KMS-11 (cell line): ENCODE measurements around the gene HDLBP.

Experiments used
- H2AFZ ChIP-seq: fragments of 200-600 bp; sonication (generic); 2 replicates; pipeline ENCODE4 v1.6.1; 2016; ENCODE audit warnings: antibody characterized with exemption, mixed run types, low read depth
- H3K27ac ChIP-seq: fragments of 200-600 bp; sonication (generic); 2 replicates; pipeline ENCODE4 v1.6.1; 2016; ENCODE audit warnings: mild to moderate bottlenecking, mixed run types
- H3K27me3 ChIP-seq: fragments of 200-600 bp; sonication (generic); 2 replicates; pipeline ENCODE4 v1.6.1; 2017; ENCODE audit warnings: mild to moderate bottlenecking, low read depth, mixed run types, moderate library complexity; ENCODE audit not compliant: insufficient read depth
- H3K36me3 ChIP-seq: fragments of 200-600 bp; sonication (generic); 2 replicates; pipeline ENCODE4 v1.6.1; 2017; ENCODE audit warnings: mild to moderate bottlenecking, mixed run types; ENCODE audit not compliant: insufficient read depth
- H3K4me1 ChIP-seq: fragments of 200-600 bp; sonication (generic); 2 replicates; pipeline ENCODE4 v1.6.1; 2016; ENCODE audit warnings: mild to moderate bottlenecking, low read depth, mixed run types; ENCODE audit not compliant: poor library complexity, severe bottlenecking
- H3K4me2 ChIP-seq: fragments of 200-600 bp; sonication (generic); 2 replicates; pipeline ENCODE4 v1.7.0; 2016; ENCODE audit warnings: mild to moderate bottlenecking, mixed run types
- H3K4me3 ChIP-seq: fragments of 200-600 bp; sonication (generic); IDR thresholded peaks from 2 replicates; pipeline ENCODE4 v1.6.1; 2017; ENCODE audit warnings: low read depth, low read length, mixed read lengths; ENCODE audit not compliant: insufficient read depth
- H3K79me2 ChIP-seq: fragments of 200-600 bp; sonication (generic); 2 replicates; pipeline ENCODE4 v1.6.1; 2016; ENCODE audit warnings: low read depth, mixed run types; ENCODE audit not compliant: insufficient read depth
- H3K9ac ChIP-seq: fragments of 200-600 bp; sonication (generic); 2 replicates; pipeline ENCODE4 v1.6.1; 2016; ENCODE audit warnings: mild to moderate bottlenecking, mixed run types
- H4K20me1 ChIP-seq: fragments of 200-600 bp; sonication (generic); 2 replicates; pipeline ENCODE4 v1.6.1; 2016; ENCODE audit warnings: mild to moderate bottlenecking, mixed run types; ENCODE audit not compliant: insufficient read depth
- TF ChIP-seq, protein P1 (sequence below): fragments of 200-600 bp; sonication (generic); conservative IDR thresholded peaks from 2 replicates; pipeline ENCODE4 v1.6.1; 2017; ENCODE audit warnings: low read depth, mild to moderate bottlenecking, antibody characterized with exemption, low read length, moderate library complexity, mixed read lengths

HDLBP gene

DNA sequence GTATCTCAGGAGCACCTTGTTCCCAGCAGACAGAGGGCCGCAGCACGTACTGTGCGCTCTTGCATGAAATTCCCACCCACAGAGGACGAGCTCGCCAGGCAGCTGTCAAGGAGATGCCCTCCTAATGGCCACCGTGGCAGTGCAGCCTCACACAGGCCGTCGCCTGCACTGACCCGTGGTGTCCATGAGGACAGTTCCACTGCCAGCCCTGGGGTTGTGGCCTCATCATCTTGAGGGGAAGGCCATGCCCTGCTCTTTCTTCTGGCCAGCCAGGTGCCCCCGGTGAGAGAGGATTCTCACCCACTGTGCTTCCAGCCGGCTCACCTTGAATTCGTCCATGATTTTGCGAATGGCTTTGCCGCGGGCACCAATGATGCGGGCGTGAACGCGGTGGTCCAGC lies 85.0 kb downstream of the HDLBP start:
- H3K4me3 ChIP-seq, result no peak overlapping the region
- H3K4me2 ChIP-seq, result no peak overlapping the region
- H3K4me1 ChIP-seq, result no peaks in the 10 kb centered on the region
- H3K27me3 ChIP-seq, result no peaks in the 10 kb centered on the region
- no peak overlapping the region for H3K9ac ChIP-seq
- H4K20me1 ChIP-seq, result no peaks in the 10 kb centered on the region
- H3K27ac ChIP-seq, result no peak overlapping the region
- TF ChIP-seq, protein P1, sequence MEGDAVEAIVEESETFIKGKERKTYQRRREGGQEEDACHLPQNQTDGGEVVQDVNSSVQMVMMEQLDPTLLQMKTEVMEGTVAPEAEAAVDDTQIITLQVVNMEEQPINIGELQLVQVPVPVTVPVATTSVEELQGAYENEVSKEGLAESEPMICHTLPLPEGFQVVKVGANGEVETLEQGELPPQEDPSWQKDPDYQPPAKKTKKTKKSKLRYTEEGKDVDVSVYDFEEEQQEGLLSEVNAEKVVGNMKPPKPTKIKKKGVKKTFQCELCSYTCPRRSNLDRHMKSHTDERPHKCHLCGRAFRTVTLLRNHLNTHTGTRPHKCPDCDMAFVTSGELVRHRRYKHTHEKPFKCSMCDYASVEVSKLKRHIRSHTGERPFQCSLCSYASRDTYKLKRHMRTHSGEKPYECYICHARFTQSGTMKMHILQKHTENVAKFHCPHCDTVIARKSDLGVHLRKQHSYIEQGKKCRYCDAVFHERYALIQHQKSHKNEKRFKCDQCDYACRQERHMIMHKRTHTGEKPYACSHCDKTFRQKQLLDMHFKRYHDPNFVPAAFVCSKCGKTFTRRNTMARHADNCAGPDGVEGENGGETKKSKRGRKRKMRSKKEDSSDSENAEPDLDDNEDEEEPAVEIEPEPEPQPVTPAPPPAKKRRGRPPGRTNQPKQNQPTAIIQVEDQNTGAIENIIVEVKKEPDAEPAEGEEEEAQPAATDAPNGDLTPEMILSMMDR, result no peak
- H3K36me3 ChIP-seq, result peaks cover 6% of the 10 kb centered on the region; the same call in 1 of the 2 replicates
- H2AFZ ChIP-seq, result no peak overlapping the region
- H3K79me2 ChIP-seq, result no peaks in the 10 kb centered on the region

DNA sequence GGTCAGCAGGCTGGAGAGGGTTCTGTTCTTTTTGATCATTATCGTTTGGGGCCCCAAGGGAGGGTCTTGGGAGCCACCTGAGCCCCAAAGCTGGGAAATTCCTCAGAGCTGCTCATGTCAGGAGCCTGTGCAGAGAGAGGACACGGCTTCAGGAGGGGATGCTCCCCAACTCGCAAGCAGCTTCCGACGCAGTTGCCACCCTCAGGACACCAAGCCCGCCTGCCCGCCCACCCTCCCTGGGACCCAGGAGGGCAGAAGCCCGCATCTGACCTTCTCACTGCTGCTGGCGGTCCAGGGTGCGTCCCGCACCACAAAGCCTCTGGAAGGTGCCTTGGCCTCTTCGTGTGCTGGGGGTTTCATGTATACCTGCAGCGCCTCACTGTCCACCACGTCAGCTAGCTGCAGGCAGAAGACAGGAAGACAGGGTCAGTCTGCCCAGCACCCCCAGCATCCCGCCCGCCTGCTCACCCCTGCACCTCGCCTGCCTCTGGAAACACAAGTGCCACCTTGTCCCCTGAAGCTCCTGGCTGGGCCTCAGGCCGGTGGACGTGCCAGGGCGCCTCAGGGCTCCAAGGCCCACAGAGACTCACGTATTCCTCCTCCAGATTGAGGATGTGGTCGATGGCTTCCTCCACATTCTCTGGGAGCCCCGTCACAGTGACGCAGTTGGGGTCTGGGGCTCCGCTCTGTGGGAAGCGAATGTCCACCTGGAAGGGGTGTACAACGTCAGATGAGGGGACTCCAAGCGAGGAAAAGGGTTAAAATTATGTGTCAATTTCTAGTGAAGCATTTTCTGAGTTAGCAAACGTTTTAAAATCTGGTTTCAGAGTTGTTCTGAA lies 85.7 kb downstream of the HDLBP start:
- Histone ChIP-seq H3K79me2 (no peaks in the 10 kb centered on the region), H3K4me2 (no peak overlapping the region), H4K20me1 (no peaks in the 10 kb centered on the region), H3K9ac (no peak overlapping the region), H3K27ac (no peak overlapping the region), H3K4me3 (no peak overlapping the region), H2AFZ (no peak overlapping the region), H3K4me1 (no peaks in the 10 kb centered on the region), H3K36me3 (peaks cover 6% of the 10 kb centered on the region; the same call in 1 of the 2 replicates), H3K27me3 (no peaks in the 10 kb centered on the region)
- TF ChIP-seq, protein P1, result no peak

DNA sequence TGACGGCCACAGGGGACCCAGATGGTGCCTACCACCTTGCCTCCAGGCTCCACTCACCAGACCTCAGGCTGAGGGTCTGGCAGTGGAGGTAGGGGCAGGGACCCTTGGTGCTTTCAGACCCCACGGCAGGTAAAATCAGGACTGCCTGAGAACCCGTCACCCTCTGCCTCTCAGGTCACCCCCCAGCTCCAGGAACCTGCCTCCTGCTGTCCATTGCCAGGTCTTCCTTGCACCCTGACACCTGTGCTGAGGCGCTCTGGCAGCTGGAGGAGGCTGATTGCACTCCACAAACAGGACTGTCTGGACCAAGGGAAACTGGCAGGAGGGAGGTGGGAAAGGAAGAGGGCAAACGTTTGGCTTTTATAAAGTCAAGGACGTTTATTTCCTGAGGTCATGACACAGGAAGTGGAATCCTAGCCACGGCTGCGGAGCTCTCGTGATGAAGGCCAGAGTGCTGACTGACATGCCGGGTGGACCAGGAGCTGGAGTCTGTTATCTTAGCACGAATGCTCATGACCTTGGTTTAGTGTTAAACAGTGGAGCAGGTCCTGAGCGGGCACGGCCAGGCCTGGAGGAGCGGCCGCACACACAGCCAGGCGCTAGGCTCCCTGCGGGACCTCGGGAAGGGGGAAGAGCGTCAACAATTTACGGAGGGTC lies 86.5 kb downstream of the HDLBP start:
- Histone ChIP-seq H3K36me3 (peaks cover 6% of the 10 kb centered on the region; the same call in 1 of the 2 replicates), H3K27me3 (no peaks in the 10 kb centered on the region), H2AFZ (no peak overlapping the region), H4K20me1 (no peaks in the 10 kb centered on the region), H3K4me1 (no peaks in the 10 kb centered on the region), H3K4me2 (no peak overlapping the region), H3K9ac (no peak overlapping the region), H3K4me3 (no peak overlapping the region), H3K79me2 (no peaks in the 10 kb centered on the region), H3K27ac (no peak overlapping the region)
- TF ChIP-seq, protein P1, result no peak

- no peak overlapping the region for H3K27ac ChIP-seq
- H3K4me1 ChIP-seq, result no peaks in the 10 kb centered on the region
- H3K79me2 ChIP-seq, result no peaks in the 10 kb centered on the region
- peaks cover 6% of the 10 kb centered on the region; the same call in 1 of the 2 replicates for H3K36me3 ChIP-seq
- H3K4me3 ChIP-seq, result no peak overlapping the region
- no peak overlapping the region for H3K9ac ChIP-seq
- no peaks in the 10 kb centered on the region for H3K27me3 ChIP-seq
- TF ChIP-seq, protein P1, result no peak
- H4K20me1 ChIP-seq, result no peaks in the 10 kb centered on the region
- H3K4me2 ChIP-seq, result no peak overlapping the region
- H2AFZ ChIP-seq, result no peak overlapping the region
Measured at GRCh38 chr2:241228081-241228859, 87.2 kb downstream of the HDLBP start.
